Measurements from ENCODE around the gene DYNC1I1. TPM values are rescaled to one million over a fixed set of nuclear protein-coding genes. Genes with fewer than 3 reads are reported as not detected.

DYNC1I1 gene
- total and polyA plus RNA-seq, 2 donors (not counting 3 experiments of a cell fraction or from before 2014, with no cell fraction given) = 1.8 to 3.6 TPM

GRCh38 chr7:96041171-96041570 is 268.8 kb downstream of the DYNC1I1 start:
- no peaks in the 10 kb centered on the region for H3K9me1 ChIP-seq (replicated peaks; ENCODE audit: control insufficient read depth, extremely low read depth, insufficient read depth, low read length)
- FAIRE-seq (no peak), DNase-seq (ENCODE audit: low read depth, low spot score) (no peak)
- H3K4me1 ChIP-seq (ENCODE audit: control insufficient read depth, extremely low read depth, insufficient read depth, low read length) = no peaks in the 10 kb centered on the region
- no peak overlapping the region for H3K27ac ChIP-seq (ENCODE audit: insufficient read depth, low read depth, low read length)
- H3K27me3 ChIP-seq (ENCODE audit: control insufficient read depth in 2 of 2, insufficient read depth in 2 of 2, low read length in 2 of 2) = peaks cover 0 to 2% of the 10 kb centered on the region in 2 experiments
- TF ChIP-seq EZH2 (IDR thresholded peaks at IDR 0.05; ENCODE audit: borderline replicate concordance, low read depth, low read length, severe bottlenecking) (no peak), POLR2A (IDR thresholded peaks at IDR 0.05; ENCODE audit: low read depth, low read length) (no peak), POLR2AphosphoS5 (IDR thresholded peaks at IDR 0.05; ENCODE audit: insufficient read depth, low read depth, low read length) (no peak), MYC (IDR thresholded peaks at IDR 0.05; ENCODE audit: low read depth, low read length) (no peak)
- TF ChIP-seq, protein P1, sequence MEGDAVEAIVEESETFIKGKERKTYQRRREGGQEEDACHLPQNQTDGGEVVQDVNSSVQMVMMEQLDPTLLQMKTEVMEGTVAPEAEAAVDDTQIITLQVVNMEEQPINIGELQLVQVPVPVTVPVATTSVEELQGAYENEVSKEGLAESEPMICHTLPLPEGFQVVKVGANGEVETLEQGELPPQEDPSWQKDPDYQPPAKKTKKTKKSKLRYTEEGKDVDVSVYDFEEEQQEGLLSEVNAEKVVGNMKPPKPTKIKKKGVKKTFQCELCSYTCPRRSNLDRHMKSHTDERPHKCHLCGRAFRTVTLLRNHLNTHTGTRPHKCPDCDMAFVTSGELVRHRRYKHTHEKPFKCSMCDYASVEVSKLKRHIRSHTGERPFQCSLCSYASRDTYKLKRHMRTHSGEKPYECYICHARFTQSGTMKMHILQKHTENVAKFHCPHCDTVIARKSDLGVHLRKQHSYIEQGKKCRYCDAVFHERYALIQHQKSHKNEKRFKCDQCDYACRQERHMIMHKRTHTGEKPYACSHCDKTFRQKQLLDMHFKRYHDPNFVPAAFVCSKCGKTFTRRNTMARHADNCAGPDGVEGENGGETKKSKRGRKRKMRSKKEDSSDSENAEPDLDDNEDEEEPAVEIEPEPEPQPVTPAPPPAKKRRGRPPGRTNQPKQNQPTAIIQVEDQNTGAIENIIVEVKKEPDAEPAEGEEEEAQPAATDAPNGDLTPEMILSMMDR (IDR thresholded peaks at IDR 0.05; ENCODE audit: extremely low read depth in 1 of 2, insufficient read depth in 1 of 2, low read depth in 1 of 2, low read length in 2 of 2) = no peak
- H4K20me1 ChIP-seq (replicated peaks; ENCODE audit: control insufficient read depth, extremely low read depth, insufficient read depth, low read length) = no peaks in the 10 kb centered on the region
- CTCF ChIA-PET = no interaction called here
- no peak overlapping the region for H3K4me3 ChIP-seq (replicated peaks in 1 of 3; ENCODE audit: insufficient read depth in 1 of 3, low read depth in 1 of 3, low read length in 3 of 3)
- no peak overlapping the region for H3K4me2 ChIP-seq (ENCODE audit: insufficient read depth, low read length)
- H2AFZ ChIP-seq (ENCODE audit: low read depth, low read length) = no peak overlapping the region
- no TSS peak for BruUV-seq (replicated peaks)
- H3K36me3 ChIP-seq (ENCODE audit: control insufficient read depth in 2 of 2, extremely low read depth in 1 of 2, insufficient read depth in 2 of 2, low read length in 2 of 2) = no peaks in the 10 kb centered on the region
- no peak overlapping the region for H3K9ac ChIP-seq (replicated peaks; ENCODE audit: extremely low read depth, insufficient read depth, low read length)
- intact Hi-C loops (cut with micrococcal nuclease) (no loop called here), dilution Hi-C loops (cut with MboI; ENCODE audit: extremely low pct_ligation_motif_present, low sequenced_read_pairs) (no loop called here)
- H3K9me3 ChIP-seq (replicated peaks; ENCODE audit: control insufficient read depth, insufficient read depth, low read length) = no peaks in the 10 kb centered on the region
- POLR2A ChIA-PET = no interaction called here
- H3K79me2 ChIP-seq (ENCODE audit: control insufficient read depth, insufficient read depth, low read length) = no peaks in the 10 kb centered on the region

GRCh38 chr7:96045181-96045580 is 272.8 kb downstream of the DYNC1I1 start:
- CTCF ChIA-PET = interaction anchor here (0.6 to 1.3 kb wide), 3 partner anchors 9 to 1945 kb away, joined by 3 read pairs; no protein-coding TSS in a partner anchor
- Histone ChIP-seq H3K79me2 (ENCODE audit: control insufficient read depth, insufficient read depth, low read length) (no peaks in the 10 kb centered on the region), H2AFZ (ENCODE audit: low read depth, low read length) (no peak overlapping the region), H3K4me3 (replicated peaks in 1 of 3; ENCODE audit: insufficient read depth in 1 of 3, low read depth in 1 of 3, low read length in 3 of 3) (no peak overlapping the region), H3K4me1 (ENCODE audit: control insufficient read depth, extremely low read depth, insufficient read depth, low read length) (no peaks in the 10 kb centered on the region), H3K27ac (ENCODE audit: insufficient read depth, low read depth, low read length) (no peak overlapping the region), H4K20me1 (replicated peaks; ENCODE audit: control insufficient read depth, extremely low read depth, insufficient read depth, low read length) (no peaks in the 10 kb centered on the region), H3K36me3 (ENCODE audit: control insufficient read depth in 2 of 2, extremely low read depth in 1 of 2, insufficient read depth in 2 of 2, low read length in 2 of 2) (no peaks in the 10 kb centered on the region), H3K9me3 (replicated peaks; ENCODE audit: control insufficient read depth, insufficient read depth, low read length) (no peaks in the 10 kb centered on the region), H3K9ac (replicated peaks; ENCODE audit: extremely low read depth, insufficient read depth, low read length) (no peak overlapping the region), H3K27me3 (ENCODE audit: control insufficient read depth in 2 of 2, insufficient read depth in 2 of 2, low read length in 2 of 2) (peaks cover 0 to 6% of the 10 kb centered on the region in 2 experiments), H3K4me2 (ENCODE audit: insufficient read depth, low read length) (no peak overlapping the region), H3K9me1 (replicated peaks; ENCODE audit: control insufficient read depth, extremely low read depth, insufficient read depth, low read length) (no peaks in the 10 kb centered on the region)
- no peak for DNase-seq (ENCODE audit: low read depth, low spot score)
- intact Hi-C loops (cut with micrococcal nuclease) (no loop called here), dilution Hi-C loops (cut with MboI; ENCODE audit: extremely low pct_ligation_motif_present, low sequenced_read_pairs) (no loop called here)
- POLR2A ChIA-PET = no interaction called here
- no peak for FAIRE-seq
- TF ChIP-seq POLR2A (IDR thresholded peaks at IDR 0.05; ENCODE audit: low read depth, low read length) = no peak
- TF ChIP-seq JUN (IDR thresholded peaks at IDR 0.05; ENCODE audit: borderline replicate concordance, insufficient read depth, insufficient read length, low read depth) = no peak
- no peak for TF ChIP-seq FOS (IDR thresholded peaks at IDR 0.05; ENCODE audit: borderline replicate concordance, insufficient read depth, low read length)
- no TSS peak for BruUV-seq (replicated peaks)
